ENCODE data around the gene USP54.

Gene USP54

GRCh38 chr10:73460897-73461296, 130.2 kb downstream of the USP54 start:
- DNase-seq: no peak

- no peak for DNase-seq
Observed at GRCh38 chr10:73459683-73460314, 131.3 kb downstream of the USP54 start.

DNA sequence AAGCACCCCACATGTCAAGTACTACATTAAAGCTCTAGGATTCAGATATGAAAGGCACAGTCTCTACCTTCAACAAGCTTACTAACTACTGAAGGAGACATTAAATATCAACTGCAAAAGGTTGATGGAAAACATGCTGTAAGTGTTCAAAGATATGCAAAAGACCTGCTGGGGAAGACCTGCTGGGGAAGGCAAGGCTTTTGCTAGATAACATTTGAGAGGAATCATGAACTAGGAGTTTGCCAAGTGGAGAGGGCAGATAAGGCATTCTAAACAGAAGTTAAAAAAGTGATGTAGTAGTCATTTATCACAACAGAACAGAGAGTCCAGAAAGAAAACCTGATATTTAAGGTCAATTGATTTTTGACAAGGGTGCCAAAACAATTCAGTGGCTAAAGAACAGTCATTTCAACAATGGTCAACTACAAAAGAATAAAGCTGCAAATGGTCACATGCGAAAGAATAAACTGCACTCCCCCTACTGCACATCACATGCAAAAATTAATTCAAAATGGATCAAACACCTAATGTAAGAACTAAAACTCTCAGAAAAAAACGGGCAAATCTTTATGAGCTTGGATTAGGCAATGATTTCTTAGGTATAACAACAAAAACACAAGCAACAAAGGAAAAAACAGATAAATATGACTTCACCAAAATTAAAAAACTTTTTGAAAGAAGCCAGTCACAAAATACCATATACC, 134.8 kb downstream of the USP54 start:
- DNase-seq: no peak

DNA sequence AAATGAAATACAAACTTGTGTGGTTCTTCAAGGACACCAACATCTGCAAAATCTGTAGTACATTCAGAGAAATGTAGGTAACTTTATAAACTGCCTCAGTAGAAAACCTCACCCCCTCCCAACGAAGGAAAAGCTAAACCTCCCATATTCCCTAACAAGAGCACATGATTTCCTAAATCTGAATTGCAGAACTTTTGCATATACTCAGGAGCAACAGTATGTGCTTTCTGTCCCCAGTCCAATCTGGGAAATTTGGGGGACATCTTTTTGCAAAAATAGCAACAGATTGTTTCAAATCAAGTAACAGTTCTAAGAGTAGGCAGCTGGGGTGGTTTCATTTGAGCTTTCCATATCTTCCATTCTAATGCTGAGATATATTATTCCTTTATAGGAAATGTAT, 142.0 kb downstream of the USP54 start:
- no peak for DNase-seq

GRCh38 chr10:73448384-73448783, 142.8 kb downstream of the USP54 start:
- DNase-seq: no peak

Data from activated naive CD4-positive, alpha-beta T cell treated with Interleukin-2 at 50 U/mL for 16 hours (primary cell).